ENCODE data around the gene TNIP1.

Gene TNIP1

GRCh38 chr5:151080613-151081430 is at the start of gene TNIP1:
TSS of gene TNIP1 (minus strand) at chr5:151081034. CDS start at chr5:151065095, 15,939 bp downstream.
- DNase-seq (ENCODE audit: low spot score) = peak; percentile 79

- DNase-seq (ENCODE audit: low spot score) = no peak
Measured at GRCh38 chr5:151130235-151130921, 49.5 kb upstream of the TNIP1 start.

GRCh38 chr5:151128817-151129216 is 48.0 kb upstream of the TNIP1 start:
- no peak for DNase-seq (ENCODE audit: low spot score)

GRCh38 chr5:151127926-151128325 is 47.1 kb upstream of the TNIP1 start:
- no peak for DNase-seq (ENCODE audit: low spot score)

GRCh38 chr5:151126199-151126645 is 45.4 kb upstream of the TNIP1 start:
- peak; percentile 78 for DNase-seq (ENCODE audit: low spot score)

GRCh38 chr5:151125421-151125820 is 44.6 kb upstream of the TNIP1 start:
- DNase-seq (ENCODE audit: low spot score) = no peak

GRCh38 chr5:151123897-151124751 is 43.3 kb upstream of the TNIP1 start:
- peak; percentile 55 for DNase-seq (ENCODE audit: low spot score)

GRCh38 chr5:151122828-151123227 is 42.0 kb upstream of the TNIP1 start:
- no peak for DNase-seq (ENCODE audit: low spot score)

- no peak for DNase-seq (ENCODE audit: low spot score)
Measured at GRCh38 chr5:151121665-151122064, 40.8 kb upstream of the TNIP1 start.

GRCh38 chr5:151121095-151121494 is 40.3 kb upstream of the TNIP1 start:
- no peak for DNase-seq (ENCODE audit: low spot score)

GRCh38 chr5:151118913-151119575 is 38.2 kb upstream of the TNIP1 start:
- DNase-seq (ENCODE audit: low spot score) = no peak

- DNase-seq (ENCODE audit: low spot score) = peak; percentile 78
Measured at GRCh38 chr5:151115272-151115905, 34.6 kb upstream of the TNIP1 start.

- DNase-seq (ENCODE audit: low spot score) = no peak
Measured at GRCh38 chr5:151113651-151114050, 32.8 kb upstream of the TNIP1 start.

GRCh38 chr5:151110992-151111391 is 30.2 kb upstream of the TNIP1 start:
- no peak for DNase-seq (ENCODE audit: low spot score)

GRCh38 chr5:151110122-151110681 is 29.4 kb upstream of the TNIP1 start:
- DNase-seq (ENCODE audit: low spot score) = no peak

GRCh38 chr5:151108566-151108965 is 27.7 kb upstream of the TNIP1 start:
- DNase-seq (ENCODE audit: low spot score) = no peak

GRCh38 chr5:151107738-151108520 is 27.1 kb upstream of the TNIP1 start:
- DNase-seq (ENCODE audit: low spot score) = no peak

GRCh38 chr5:151107084-151107483 is 26.2 kb upstream of the TNIP1 start:
- no peak for DNase-seq (ENCODE audit: low spot score)

GRCh38 chr5:151106509-151106908 is 25.7 kb upstream of the TNIP1 start:
- no peak for DNase-seq (ENCODE audit: low spot score)

GRCh38 chr5:151106043-151106442 is 25.2 kb upstream of the TNIP1 start:
- no peak for DNase-seq (ENCODE audit: low spot score)
